RPMI7951 (cell line): ENCODE data around the gene KIAA0232. TPM values are rescaled to one million over a fixed set of nuclear protein-coding genes. Genes with fewer than 3 reads are reported as not detected.
A peak's percentile ranks its signal among the peaks of the same experiment; 100 is the strongest.
"Not testable (repeated sequence)": the region's sequence is repeated elsewhere in the genome, so short reads cannot be mapped to it uniquely, and the experiment has no call there.

Source experiments
- DNase-seq: peaks from one replicate; pipeline ENCODE4 v3.0.0-alpha.2; 2012; ENCODE audit warnings: low read depth
- total RNA-seq: library from RNA; depleted of rRNA; stranded (reverse); fragments of >200 nt; shearing (Covaris generic); gene quantifications from 2 replicates; pipeline ENCODE4 v1.2.3, GENCODE V29; 2014

The KIAA0232 gene
- total RNA-seq, 1 experiment from 2014 or later = 14.1 TPM

GRCh38 chr4:6755088-6755753 is 27.3 kb upstream of the KIAA0232 start:
- DNase-seq = no peak

GRCh38 chr4:6756345-6756744 is 26.2 kb upstream of the KIAA0232 start:
- not testable (repeated sequence) for DNase-seq

- DNase-seq = no peak
Observed at GRCh38 chr4:6758728-6759127, 23.8 kb upstream of the KIAA0232 start.

- no peak for DNase-seq
Observed at GRCh38 chr4:6760865-6761264, 21.7 kb upstream of the KIAA0232 start.

- DNase-seq = peak; percentile 57
Observed at GRCh38 chr4:6761649-6762615, 20.6 kb upstream of the KIAA0232 start.

GRCh38 chr4:6763330-6763851 is 19.1 kb upstream of the KIAA0232 start:
- peak; percentile 57 for DNase-seq

- no peak for DNase-seq
Observed at GRCh38 chr4:6764976-6765620, 17.4 kb upstream of the KIAA0232 start.

GRCh38 chr4:6765703-6766102 is 16.8 kb upstream of the KIAA0232 start:
- DNase-seq = no peak

GRCh38 chr4:6767386-6767747 is 15.2 kb upstream of the KIAA0232 start:
- peak; percentile 30 for DNase-seq

GRCh38 chr4:6767748-6768538 is 14.6 kb upstream of the KIAA0232 start:
- peak; percentile 47 for DNase-seq

GRCh38 chr4:6768539-6768905 is 14.0 kb upstream of the KIAA0232 start:
- peak; percentile 65 for DNase-seq

GRCh38 chr4:6769233-6769988 is 13.1 kb upstream of the KIAA0232 start:
- no peak for DNase-seq

GRCh38 chr4:6769989-6770420 is 12.5 kb upstream of the KIAA0232 start:
- no peak for DNase-seq

- no peak for DNase-seq
Observed at GRCh38 chr4:6770581-6771228, 11.8 kb upstream of the KIAA0232 start.

GRCh38 chr4:6771229-6771671 is 11.3 kb upstream of the KIAA0232 start:
- peak; percentile 98 for DNase-seq

GRCh38 chr4:6772223-6772928 is 10.2 kb upstream of the KIAA0232 start:
- peak; percentile 92 for DNase-seq

- DNase-seq = peak; percentile 92
Observed at GRCh38 chr4:6773106-6773505, 9.4 kb upstream of the KIAA0232 start.

- DNase-seq = no peak
Observed at GRCh38 chr4:6773616-6774540, 8.6 kb upstream of the KIAA0232 start.
